NK-92 treated with Interleukin-12 subunit alpha and Interleukin-12 subunit beta, amount 100 ng/mL, for 24 hours (cell line): Measurements from ENCODE around the gene C14orf93.
"Not testable (repeated sequence)": the region's sequence is repeated elsewhere in the genome, so short reads cannot be mapped to it uniquely, and the experiment has no call there.

ENCODE experiments used
- DNase-seq: peaks from one replicate; lab custom pipeline; 2025; lab: John Stamatoyannopoulos, UW

The C14orf93 gene

GRCh38 chr14:22973217-22974032 lies 36.5 kb downstream of the C14orf93 start:
- DNase-seq: no peak

- DNase-seq: no peak
Measured at GRCh38 chr14:22972313-22972930, 37.5 kb downstream of the C14orf93 start.

- no peak for DNase-seq
Measured at GRCh38 chr14:22971152-22971551, 38.8 kb downstream of the C14orf93 start.

GRCh38 chr14:22966783-22967269 lies 43.1 kb downstream of the C14orf93 start:
- no peak for DNase-seq

GRCh38 chr14:22965916-22966782 lies 43.8 kb downstream of the C14orf93 start:
- DNase-seq: not testable (repeated sequence)

GRCh38 chr14:22962061-22962676 lies 47.8 kb downstream of the C14orf93 start:
- no peak for DNase-seq

- no peak for DNase-seq
Measured at GRCh38 chr14:22955702-22956569, 54.0 kb downstream of the C14orf93 start.

GRCh38 chr14:22952418-22952817 lies 57.5 kb downstream of the C14orf93 start:
- DNase-seq: no peak

- DNase-seq: not testable (repeated sequence)
Measured at GRCh38 chr14:22951795-22952194, 58.1 kb downstream of the C14orf93 start.

- no peak for DNase-seq
Measured at GRCh38 chr14:22945642-22946041, 64.3 kb downstream of the C14orf93 start.

- DNase-seq: no peak
Measured at GRCh38 chr14:22939684-22940083, 70.3 kb downstream of the C14orf93 start.
